Hepatocyte (in vitro differentiated cells): ENCODE results near the gene ABCG2.

Experiments
- EZH2 ChIP-seq: fragments of 200-600 bp; sonication (generic); IDR thresholded peaks from 2 replicates; pipeline ENCODE4 v1.6.1; 2016; ENCODE audit warnings: antibody characterized with exemption, mild to moderate bottlenecking, borderline replicate concordance
- EZH2phosphoT487 ChIP-seq: fragments of 200-600 bp; sonication (generic); IDR thresholded peaks from one replicate; pipeline ENCODE4 v1.6.1; 2018; ENCODE audit warnings: antibody characterized with exemption, mild to moderate bottlenecking, low read depth, moderate library complexity; ENCODE audit not compliant: unreplicated experiment, severe bottlenecking
- TF ChIP-seq, protein P1 (sequence below): fragments of 200-600 bp; sonication (generic); IDR thresholded peaks from 2 replicates; pipeline ENCODE4 v1.5.1; 2016; ENCODE audit warnings: antibody characterized with exemption, mild to moderate bottlenecking; ENCODE audit not compliant: poor library complexity

DNA sequence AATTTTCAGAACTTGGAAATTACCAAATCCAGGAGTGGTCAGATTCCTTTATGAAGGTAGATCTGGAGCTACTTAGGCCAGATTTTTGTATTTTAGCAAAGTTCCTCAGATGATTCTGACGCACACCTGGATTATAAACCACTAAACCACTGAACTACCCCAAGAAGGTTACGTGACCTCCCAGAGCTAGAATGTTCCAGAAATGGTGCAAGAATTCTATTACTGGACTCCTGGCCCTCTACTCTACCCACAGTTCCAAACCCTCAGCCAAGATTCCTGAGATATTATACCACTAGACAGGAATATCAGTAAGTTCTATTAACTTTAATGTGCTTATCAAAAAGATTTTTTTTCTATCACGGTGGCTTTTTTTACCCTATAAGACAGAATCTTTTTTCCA lies 67.1 kb downstream of the ABCG2 start:
- TF ChIP-seq, protein P1, sequence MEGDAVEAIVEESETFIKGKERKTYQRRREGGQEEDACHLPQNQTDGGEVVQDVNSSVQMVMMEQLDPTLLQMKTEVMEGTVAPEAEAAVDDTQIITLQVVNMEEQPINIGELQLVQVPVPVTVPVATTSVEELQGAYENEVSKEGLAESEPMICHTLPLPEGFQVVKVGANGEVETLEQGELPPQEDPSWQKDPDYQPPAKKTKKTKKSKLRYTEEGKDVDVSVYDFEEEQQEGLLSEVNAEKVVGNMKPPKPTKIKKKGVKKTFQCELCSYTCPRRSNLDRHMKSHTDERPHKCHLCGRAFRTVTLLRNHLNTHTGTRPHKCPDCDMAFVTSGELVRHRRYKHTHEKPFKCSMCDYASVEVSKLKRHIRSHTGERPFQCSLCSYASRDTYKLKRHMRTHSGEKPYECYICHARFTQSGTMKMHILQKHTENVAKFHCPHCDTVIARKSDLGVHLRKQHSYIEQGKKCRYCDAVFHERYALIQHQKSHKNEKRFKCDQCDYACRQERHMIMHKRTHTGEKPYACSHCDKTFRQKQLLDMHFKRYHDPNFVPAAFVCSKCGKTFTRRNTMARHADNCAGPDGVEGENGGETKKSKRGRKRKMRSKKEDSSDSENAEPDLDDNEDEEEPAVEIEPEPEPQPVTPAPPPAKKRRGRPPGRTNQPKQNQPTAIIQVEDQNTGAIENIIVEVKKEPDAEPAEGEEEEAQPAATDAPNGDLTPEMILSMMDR: no peak
- no peak for TF ChIP-seq EZH2
- TF ChIP-seq EZH2phosphoT487: no peak
